Endometrial microvascular endothelial cells (primary cell): ENCODE measurements around the gene A1BG. TPM values are rescaled to one million over a fixed set of nuclear protein-coding genes. Genes with fewer than 3 reads are reported as not detected.

Source experiments
- in situ Hi-C: cut with HindIII; loops from 2 replicates; pipeline ENCODE4 v1.10.0; 2017; ENCODE audit warnings: low sequenced_read_pairs, low pct_unique_long_range_greater_than_20kb; ENCODE audit errors: inconsistent ontology term
- total RNA-seq: library from RNA; depleted of rRNA; stranded (reverse); fragments of >200 nt; gene quantifications from one replicate; pipeline ENCODE4 v1.2.3, GENCODE V29; 2015; ENCODE audit errors: inconsistent ontology term

A1BG gene
- total RNA-seq, 1 donor from 2014 or later = not detected

DNA sequence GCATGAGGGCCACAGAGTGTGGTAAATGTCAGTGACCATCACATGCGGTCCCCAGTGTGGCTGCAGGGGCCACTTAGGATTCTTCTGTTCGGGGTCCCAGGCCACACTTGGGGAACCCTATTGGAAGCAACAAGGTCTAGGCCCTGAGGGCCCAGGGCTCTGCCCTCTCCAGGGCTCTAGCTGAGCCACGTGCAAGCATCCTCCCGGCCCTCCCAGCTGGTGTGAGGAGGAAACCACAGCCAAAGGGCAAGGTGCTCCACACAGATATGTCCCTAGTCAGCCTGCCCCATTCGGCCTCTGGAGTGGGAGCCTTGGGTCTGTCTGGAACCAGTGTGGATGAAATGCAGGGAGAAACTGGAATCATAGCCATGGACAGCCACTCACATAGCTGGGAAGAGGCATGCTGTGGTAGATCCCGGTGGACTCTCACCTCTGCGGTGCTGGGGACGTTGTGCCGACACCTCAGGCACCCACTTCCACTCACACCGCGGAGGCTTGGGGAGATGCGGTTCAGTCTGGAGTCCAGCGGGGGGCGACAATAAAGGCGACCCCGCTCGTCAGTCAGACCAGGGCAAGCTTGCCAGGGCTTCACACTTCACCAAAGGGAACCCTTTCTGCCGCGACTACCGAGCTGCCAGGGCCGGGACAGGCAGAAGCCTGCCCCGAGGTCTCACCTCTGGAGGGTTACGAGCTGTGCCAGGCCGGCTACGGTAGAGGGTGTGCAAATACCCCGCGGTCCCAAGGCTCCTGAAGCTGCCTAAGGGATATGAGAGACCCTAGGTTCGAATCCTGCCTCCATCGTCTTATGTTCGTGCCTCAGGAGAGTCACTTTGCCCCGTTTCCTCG, 13.5 kb upstream of the A1BG start:
- in situ Hi-C loops = no loop called here

DNA sequence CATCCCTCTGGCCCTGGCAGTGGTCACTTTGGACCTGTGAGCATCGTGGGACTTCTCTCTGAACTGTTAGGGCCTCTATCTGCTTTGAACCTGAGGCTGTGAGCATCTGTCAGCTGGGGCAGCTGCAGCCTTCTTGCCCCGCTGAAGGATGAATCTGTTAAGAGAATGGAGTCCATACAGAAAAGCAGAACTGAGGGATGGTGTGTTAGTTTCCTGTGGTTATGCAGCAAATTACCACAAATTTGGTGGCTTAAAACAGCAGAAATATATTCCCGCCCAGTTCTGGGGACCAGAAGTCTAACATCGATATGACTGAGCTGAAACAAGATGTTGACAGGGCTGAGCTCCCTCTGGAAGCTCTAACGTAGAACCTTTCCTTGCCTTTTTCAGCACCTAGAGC, 10.9 kb upstream of the A1BG start:
- in situ Hi-C loops = no loop called here

DNA sequence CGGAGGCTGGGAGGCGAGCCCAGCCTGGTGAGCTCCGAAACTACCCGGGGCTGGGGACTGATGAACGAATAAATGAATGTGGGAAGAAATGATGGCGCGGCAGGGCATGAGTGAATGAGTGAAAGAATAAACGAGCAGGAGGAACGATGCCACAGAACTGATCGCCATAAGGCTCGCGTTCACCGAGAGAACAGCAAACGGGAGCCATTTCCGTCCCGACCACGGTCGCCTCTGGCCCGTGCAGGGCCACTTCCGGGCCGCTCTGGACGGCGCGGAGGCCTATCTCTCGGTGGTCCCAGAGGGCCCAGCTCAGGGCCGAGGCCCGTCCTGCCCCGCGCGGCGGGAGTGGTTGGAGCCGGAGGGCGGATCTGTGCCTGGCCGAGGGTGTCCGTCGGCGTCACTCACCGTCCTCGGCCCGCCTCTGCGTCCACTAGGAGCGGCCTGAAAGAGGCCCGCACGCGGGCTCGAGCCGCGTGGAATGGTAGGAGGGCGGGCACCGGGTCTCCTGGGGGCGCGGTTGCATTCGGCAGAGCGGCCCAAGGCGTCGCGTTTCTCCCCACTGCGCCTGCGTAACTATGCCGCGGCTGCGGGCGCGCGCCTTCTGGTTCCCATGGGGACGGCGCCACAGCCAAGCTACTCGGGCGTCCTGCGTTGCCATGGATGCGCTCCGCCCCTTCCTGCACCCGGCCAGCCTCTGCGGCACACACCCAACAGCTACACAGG, 9.1 kb upstream of the A1BG start, which contains the start of gene ZNF497:
Gene ZNF497 (minus strand): TSS at position 480 of the 723 bp plus-strand sequence. CDS start 5,116 bp downstream, outside the sequence.
- in situ Hi-C loops = no loop called here

DNA sequence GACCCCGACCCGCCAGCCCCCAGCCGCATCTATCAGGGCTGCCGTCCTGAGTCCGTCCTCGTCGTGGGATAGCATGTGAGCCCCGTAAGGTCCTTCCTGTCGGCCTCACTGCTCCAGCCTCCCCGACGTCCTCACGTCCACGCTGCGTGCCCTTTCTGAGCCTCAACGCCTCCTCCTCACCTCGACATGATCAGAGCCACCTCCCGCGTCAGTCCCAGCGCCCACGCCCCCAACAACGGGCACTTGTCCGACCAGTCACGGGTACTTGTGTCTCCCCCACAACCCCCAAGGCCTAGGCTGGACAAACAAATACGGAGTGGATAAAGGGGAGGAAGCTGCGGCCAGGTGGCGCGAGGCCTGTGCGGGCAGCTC, 8.6 kb upstream of the A1BG start:
- in situ Hi-C loops = no loop called here

DNA sequence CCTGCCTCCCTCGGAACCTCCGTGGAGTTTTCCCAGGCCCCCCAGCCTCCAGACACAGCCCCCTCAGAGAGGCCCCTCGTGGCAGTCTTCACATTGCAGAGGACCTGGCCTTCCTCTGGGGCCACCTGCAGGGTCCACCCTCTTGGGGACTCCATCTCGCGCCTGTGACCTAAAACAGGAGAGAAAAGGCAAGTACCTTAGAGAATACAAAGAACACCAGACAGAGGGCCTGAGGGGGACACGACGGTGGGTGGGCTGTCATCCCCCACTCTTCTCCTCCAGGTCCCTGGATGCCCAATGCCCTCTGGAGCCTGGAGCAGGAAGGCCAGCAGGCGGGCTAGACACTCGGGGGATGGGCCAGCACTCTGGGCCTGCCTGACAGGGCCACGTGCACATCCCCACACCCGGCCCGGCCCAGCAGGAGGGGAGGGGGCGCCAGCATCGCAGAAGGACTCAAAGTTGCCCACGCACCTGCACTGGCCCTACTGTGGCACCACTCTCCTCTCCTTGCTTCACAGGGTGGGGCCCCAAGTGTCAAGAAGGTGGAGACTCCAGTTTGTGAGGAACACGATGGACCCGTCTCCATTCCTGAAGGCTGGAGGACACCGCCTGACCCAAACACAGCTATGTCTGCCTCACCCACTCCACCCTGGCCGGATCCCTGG, 4.3 kb upstream of the A1BG start:
- in situ Hi-C loops = no loop called here

DNA sequence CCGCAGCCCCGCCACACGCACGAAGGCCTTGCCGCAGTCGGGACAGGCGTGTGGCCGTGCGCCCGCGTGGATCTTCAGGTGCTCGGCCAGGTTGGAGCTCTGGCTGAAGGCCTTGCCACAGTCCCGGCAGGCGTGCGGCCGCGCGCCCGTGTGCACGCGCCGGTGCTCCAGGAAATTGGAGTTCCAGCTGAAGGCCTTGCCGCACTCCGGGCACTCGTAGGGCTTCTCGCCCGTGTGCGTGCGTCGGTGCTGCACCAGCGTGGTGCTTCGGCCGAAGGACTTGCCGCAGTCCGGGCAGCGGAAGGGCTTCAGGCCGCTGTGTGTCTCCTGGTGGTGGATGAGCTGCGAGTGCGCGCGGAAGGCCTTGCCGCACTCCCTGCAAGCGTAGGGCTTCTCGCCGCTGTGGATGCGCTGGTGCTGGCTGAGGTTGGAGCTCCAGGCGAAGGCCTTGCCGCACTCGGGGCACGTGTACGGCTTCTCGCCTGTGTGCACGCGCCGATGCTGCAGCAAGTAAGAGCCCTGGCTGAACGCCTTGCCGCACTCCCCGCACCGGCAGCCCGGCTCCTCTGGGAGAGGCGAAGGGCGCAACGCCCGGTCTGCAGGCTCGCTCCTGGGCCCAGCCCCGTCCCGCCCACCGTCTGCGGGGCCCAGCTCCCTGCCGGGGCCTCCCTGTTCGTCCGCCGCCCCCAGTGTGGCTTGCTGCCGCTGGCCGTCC, 3.6 kb upstream of the A1BG start:
- in situ Hi-C loops = no loop called here

DNA sequence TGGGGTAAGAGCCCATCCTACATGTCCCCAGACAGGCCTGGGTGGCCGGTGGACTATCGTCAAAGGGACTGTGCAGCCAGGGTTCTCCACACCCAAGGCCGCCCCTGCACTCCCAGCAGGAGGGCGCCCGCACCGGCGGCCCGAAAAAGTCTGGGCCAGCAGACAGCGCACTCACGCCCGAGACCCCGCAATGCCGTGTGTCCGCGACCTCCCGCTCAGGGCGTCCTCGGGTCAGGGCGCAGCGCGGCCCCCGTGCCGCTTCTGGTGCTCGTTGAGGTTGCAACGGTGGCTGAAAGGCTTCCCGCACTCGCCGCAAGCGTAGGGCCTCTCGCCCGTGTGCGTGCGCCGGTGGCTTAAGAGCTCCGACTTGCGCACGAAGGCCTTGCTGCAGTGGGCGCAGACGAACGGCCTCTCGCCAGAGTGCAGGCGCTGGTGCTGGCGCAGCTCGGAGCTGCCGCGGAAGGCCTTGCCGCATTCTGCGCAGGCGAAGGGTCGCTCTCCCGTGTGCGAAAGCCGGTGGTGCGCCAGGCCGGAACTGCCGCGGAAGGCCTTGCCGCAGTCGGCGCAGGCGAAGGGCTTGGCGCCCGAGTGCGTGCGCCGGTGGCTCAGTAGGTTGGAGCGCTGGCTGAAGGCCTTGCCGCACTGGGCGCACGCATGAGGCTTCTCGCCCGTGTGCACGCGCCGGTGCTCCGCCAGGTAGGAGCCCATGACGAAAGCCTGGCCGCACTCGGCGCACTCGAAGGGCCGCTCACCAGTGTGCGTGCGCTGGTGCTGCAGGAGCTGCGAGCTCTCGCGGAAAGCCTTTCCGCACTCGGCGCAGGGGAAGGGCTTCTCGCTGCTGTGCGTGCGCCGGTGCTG, 2.8 kb upstream of the A1BG start:
- in situ Hi-C loops = no loop called here

DNA sequence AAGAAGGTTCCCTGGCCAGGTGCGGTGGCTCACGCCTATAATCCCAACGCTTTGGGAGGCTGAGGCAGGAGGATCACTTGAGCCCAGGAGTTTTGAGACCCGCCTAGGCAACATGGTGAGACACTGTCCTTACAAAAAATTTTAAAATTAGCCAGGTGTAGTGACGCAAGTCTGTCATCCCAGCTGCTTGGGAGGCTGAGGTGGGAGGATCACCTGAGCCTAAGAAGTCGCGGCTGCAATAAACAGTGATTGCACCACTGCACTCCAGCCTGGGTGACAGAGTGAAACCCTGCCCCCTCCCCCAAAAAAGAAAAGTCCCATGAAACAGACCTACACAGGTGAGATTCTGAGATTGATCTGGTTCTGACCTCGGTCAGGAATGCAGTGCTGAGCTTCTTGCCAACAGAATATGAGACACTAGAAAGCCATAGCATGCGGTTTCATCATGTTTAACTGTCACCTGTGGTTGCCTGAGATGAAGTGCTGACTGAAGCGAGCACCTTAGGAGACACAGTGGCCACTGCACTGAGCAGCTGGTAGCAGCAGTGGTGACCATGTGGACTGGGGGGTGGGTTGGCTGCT, 2.0 kb upstream of the A1BG start:
- in situ Hi-C loops = no loop called here

DNA sequence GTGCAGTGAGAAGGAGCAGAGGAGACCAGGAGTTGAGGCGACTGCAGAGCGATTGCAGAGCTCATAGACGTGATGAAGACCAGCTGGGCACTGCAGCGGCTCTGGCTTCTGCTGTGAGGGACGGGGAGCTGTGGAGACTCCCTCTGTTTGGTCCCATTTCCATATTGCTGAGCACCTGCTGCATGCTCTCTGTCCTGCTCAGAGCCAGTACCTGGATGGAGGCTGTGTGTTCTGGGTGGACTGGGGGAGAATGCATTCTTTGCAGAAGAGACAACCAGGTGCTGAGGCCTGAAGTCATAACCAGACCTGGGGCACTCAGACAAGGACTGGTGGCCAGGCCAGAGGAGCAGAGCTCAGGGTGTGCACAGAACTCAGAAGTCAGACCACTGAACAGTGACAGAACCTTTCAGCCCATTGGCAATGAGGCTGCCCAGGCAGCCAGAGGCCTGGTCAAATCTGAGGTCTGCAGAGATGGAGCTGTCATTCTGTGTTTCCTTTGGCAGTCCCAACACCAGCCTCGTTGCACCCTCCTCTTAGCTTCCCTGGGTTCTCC, 1.3 kb upstream of the A1BG start:
- in situ Hi-C loops = no loop called here

DNA sequence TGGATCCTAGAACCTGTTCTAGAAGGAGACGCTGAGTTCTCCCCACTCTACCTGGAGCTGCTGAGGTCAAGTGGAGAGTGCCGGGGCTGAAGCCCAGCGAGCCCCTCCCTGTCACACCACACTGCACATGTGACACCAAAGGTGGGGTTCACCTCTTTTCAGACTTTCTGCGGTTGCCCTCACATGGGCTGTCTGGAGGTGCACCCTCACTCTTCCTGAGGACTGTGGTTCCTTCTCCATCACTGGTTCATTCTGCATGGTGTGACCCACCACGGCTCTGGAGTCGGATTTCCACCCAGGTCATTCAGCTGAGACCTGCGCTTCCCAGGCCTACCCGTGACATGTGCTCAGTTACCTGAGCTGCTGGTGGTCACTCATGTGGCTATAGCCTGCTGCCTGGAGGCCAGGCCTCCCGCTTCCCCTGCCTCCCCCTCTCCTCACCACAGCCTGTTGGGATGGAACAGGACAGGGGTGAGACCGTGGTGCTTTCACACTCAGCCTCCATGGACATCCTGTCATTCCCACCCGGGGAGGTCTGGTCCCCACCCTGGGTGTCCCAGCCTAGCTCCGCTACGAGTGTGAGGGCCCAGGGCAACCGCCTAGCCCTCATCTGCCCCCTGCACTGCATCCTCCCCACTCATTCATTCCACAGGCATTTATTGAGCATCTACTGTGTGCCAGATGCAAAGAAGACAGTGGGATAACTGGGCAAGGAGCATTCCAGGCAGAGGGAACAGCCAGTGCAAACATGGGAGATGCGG, 605 bp upstream of the A1BG start:
- in situ Hi-C loops = no loop called here

DNA sequence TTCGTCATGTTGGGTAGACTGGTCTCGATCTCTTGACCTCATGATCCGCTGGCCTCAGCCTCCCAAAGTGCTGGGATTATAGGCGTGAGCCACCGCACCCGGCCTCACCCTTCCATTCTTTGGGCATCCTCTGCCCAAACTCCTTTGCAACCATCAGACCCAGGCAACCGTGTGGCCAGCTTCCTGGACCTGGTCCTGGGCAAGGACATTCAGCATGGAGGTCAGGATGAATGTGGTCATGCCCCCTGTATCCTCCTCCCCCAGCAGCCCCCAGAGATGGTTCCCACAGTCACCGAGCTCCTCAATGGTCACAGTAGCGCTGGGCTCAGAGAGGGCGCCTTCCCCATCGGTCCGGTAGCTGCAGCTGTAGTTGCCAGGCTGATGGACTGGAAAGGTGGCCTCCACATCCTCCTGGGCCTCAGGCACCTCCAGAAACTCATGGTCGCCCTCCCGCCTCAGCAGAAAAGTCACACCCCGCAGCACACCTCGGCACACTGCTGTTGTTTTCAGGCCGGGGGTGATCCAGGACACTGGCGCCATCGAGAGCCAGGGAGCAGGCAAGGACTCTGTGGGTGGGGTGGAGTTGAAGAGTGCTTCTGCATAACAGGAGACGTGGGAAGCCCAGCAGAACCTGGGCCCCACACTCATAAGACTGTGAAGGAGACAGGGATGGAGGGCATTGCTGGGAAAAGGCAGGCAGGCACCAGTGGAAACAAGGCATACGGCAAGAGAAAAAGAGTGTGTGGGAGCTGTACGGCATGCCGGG, 1.1 kb downstream of the A1BG start:
- in situ Hi-C loops = no loop called here

DNA sequence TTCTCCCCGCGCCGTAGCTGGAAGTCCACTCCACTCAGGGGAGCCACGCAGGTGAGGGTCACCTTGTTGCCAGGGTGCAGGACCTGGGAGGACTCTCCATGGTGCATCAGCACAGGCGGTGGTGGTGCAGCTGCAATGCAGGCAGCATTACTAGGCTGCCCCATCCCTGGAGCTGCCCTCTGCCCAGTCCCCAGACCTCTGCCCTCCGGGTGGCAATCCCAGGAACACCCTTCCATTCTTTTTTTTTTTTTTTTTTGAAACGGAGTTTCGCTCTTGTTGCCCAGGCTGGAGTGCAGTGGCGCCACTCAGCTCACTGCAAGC, 1.8 kb downstream of the A1BG start:
- in situ Hi-C loops = no loop called here

DNA sequence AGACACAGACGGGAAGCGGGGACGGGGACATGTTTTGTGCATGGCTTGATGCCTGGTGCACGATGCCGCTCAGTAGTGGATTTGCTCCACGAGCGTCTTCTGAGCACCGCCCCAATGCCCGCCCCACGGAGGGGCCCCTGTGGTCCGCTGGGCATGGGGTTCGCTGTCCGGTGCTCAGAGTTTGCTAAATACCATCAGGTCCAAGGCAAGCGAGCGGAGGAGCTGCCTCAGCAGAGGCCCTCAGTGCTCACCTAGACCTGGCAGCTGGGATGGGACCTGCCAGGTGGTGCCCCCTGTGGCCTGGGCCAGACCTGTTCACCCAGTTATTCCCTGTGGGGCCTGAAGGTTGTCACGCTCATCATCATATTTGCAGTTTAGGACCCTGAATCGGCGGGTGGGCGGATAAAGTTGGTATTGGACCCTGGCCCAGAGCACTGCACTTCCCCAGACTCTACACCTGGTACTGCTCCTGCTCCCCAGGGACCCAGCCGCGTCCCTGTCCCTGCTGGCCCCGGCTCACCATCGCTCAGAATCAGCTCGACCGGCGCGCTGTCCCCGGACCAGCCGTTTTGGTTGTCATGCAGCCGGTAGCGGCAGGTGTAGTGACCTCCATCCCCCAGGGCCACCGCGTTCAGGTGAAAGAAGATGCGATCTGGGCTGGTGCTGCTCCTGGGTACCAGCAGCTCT, 2.3 kb downstream of the A1BG start:
- in situ Hi-C loops = no loop called here

DNA sequence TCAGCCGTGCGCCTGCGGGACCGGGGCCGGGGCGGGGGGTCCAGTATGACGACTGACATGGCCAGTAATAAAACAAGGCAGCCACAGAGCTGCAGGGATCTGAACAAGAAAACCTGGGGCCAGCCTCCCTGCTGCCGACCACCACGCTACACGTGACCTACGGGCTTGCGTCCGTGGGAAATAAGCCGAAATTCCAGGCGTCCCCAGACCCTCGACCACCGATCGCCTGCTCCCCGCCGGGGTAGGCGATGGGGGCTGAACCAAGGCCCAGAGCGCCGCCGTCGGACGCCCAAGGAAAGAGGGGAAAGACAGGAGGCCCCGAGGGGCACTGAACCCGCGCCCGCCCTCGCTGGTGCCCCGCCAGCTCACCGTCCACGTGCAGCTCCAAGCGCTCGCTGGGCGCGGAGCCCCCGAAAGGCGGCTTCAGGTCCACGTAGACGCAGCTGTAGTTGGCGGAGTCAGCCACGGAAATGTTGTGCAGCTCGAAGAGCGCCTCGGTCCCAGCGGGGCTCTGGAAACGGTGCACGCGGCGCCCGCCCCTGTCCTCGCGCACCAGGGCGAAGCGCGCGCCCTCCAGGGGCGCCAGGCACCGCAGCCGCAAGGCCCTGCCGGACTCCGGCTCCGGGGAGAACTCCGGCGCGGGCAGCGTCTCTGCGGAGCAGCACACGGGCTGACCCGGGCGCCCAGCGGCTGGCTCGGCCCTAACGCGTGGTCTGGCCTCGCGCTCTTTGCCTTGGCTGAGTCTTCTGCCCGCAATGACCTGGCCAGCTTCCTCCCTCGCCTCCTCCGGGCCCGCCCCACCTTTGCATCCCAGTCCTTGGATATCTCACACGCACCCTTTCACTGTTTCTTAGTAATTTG, 3.1 kb downstream of the A1BG start:
- in situ Hi-C loops = no loop called here

DNA sequence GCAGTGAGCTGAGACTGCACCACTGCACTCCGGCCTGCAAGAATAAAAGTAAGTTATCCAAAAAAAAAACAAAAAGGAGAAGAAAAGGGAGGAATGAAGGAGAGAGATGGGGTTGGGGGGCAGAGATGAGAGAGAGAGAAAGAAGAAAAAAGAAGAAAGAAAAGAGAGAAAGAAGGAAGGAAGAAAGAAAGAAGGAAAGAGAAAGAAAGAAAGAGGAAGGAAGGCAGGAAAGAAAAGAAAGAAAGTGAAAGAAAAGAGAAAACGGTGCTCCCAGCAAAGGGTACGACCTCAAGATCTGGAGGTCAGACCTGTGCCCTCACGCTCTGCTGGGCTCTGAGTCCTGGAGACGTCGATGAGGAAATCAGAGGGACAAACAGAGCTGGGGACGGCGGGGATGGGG, 3.7 kb downstream of the A1BG start:
- in situ Hi-C loops = no loop called here
